IPS DF 4.7 (cell line): Measurements from ENCODE around the gene RFX5.
"Not testable (repeated sequence)": the region's sequence is repeated elsewhere in the genome, so short reads cannot be mapped to it uniquely, and the experiment has no call there.

Experiments
- DNase-seq: peaks from one replicate; pipeline ENCODE4 v3.0.0-alpha.2; 2013; ENCODE audit warnings: low spot score; ENCODE audit errors: extremely low read depth

Gene RFX5

GRCh38 chr1:151362308-151363155 is 15.5 kb upstream of the RFX5 start:
- DNase-seq = no peak

- no peak for DNase-seq
Measured at GRCh38 chr1:151361883-151362282, 14.8 kb upstream of the RFX5 start.

- no peak for DNase-seq
Measured at GRCh38 chr1:151356696-151357095, 9.6 kb upstream of the RFX5 start.

GRCh38 chr1:151352021-151352718 is 5.1 kb upstream of the RFX5 start:
- DNase-seq = no peak

- DNase-seq = not testable (repeated sequence)
Measured at GRCh38 chr1:151350323-151350722, 3.3 kb upstream of the RFX5 start.

- no peak for DNase-seq
Measured at GRCh38 chr1:151347523-151348246, 633 bp upstream of the RFX5 start.

- DNase-seq = no peak
Measured at GRCh38 chr1:151346082-151346768, 827 bp downstream of the RFX5 start.

GRCh38 chr1:151344291-151344690 is 2.8 kb downstream of the RFX5 start:
- DNase-seq = no peak

GRCh38 chr1:151343587-151343986 is 3.5 kb downstream of the RFX5 start:
- DNase-seq = no peak

- DNase-seq = no peak
Measured at GRCh38 chr1:151342569-151342968, 4.5 kb downstream of the RFX5 start.

- DNase-seq = no peak
Measured at GRCh38 chr1:151342021-151342420, 5.0 kb downstream of the RFX5 start.

- no peak for DNase-seq
Measured at GRCh38 chr1:151340870-151341754, 5.9 kb downstream of the RFX5 start.

GRCh38 chr1:151336556-151336955 is 10.5 kb downstream of the RFX5 start:
- DNase-seq = no peak

GRCh38 chr1:151334822-151335221 is 12.2 kb downstream of the RFX5 start:
- DNase-seq = no peak

GRCh38 chr1:151327903-151328674 is 19.0 kb downstream of the RFX5 start:
- no peak for DNase-seq

- DNase-seq = peak; percentile 93
Measured at GRCh38 chr1:151327223-151327902, 19.7 kb downstream of the RFX5 start, which contains the start of gene PI4KB. Gene PI4KB (minus strand): TSS chr1:151327416. CDS start chr1:151316481, 10,935 bp downstream.

GRCh38 chr1:151326619-151327222 is 20.3 kb downstream of the RFX5 start:
- no peak for DNase-seq

GRCh38 chr1:151325646-151326429 is 21.2 kb downstream of the RFX5 start:
- DNase-seq = no peak
